ENCODE results near the gene REEP2. TPM values are rescaled to one million over a fixed set of nuclear protein-coding genes. Genes with fewer than 3 reads are reported as not detected.
"Not testable (repeated sequence)": the region's sequence is repeated elsewhere in the genome, so short reads cannot be mapped to it uniquely, and the experiment has no call there.

REEP2 gene
- total RNA-seq, 2 donors from 2014 or later = 1.8 to 11.2 TPM

- ATAC-seq = no peak
Observed at GRCh38 chr5:138471052-138471361, 32.1 kb downstream of the REEP2 start.

GRCh38 chr5:138472353-138472752 lies 33.5 kb downstream of the REEP2 start:
- 34 to 35% methylated on average over 6 of the region's 6 CpGs for WGBS, 2 donors
- ATAC-seq = no peak
- Histone ChIP-seq H3K9me3 (no peaks in the 10 kb centered on the region), H3K27ac (no peak overlapping the region), H3K4me1 (no peaks in the 10 kb centered on the region), H3K27me3 (no peaks in the 10 kb centered on the region), H3K36me3 (replicated peaks in 1 of 2; ENCODE audit: insufficient read depth in 1 of 2, low read depth in 2 of 2) (no peaks in the 10 kb centered on the region), H3K4me3 (no peak overlapping the region)
- peak in 2 of 4 donors; percentile 34 to 53 for DNase-seq
- intact Hi-C loops (cut with DNase I) = no loop called here
- no peak for TF ChIP-seq CTCF (IDR thresholded peaks at IDR 0.05)
- no peak for TF ChIP-seq POLR2A (IDR thresholded peaks at IDR 0.05)

More at GRCh38 chr5:138471052-138471361, 32.1 kb downstream of the REEP2 start:
- TF ChIP-seq POLR2A (IDR thresholded peaks at IDR 0.05) (no peak), CTCF (IDR thresholded peaks at IDR 0.05) (no peak)
- Histone ChIP-seq H3K36me3 (replicated peaks in 1 of 2; ENCODE audit: insufficient read depth in 1 of 2, low read depth in 2 of 2) (no peaks in the 10 kb centered on the region), H3K4me3 (no peak overlapping the region), H3K27ac (no peak overlapping the region), H3K27me3 (no peaks in the 10 kb centered on the region), H3K4me1 (peaks cover 13% of the 10 kb centered on the region), H3K9me3 (no peaks in the 10 kb centered on the region)
- 72 to 81% methylated on average over 2 of the region's 2 CpGs for WGBS, 2 donors
- peak in 1 of 4 donors; percentile 53 for DNase-seq
- intact Hi-C loops (cut with DNase I) = no loop called here

DNA sequence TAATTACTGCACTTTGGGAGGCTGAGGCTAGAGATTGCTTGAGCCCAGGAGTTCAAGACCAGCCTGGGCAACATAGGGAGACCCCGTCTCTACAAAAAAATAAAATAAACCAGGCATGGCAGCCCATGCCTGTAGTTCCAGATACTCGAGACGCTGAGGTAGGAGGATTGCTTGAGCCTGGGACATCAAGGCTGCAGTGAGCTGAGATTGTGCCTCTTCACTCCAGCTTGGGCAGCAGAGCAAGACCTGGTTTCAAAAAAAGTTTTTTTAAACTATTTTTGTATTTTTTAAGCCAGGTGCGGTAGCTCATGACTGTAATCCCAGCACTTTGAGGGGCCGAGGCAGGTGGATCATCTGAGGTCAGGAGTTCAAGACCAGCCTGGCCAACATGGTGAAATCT lies 34.3 kb downstream of the REEP2 start:
- H3K9me3 ChIP-seq; intact Hi-C loops (cut with DNase I); H3K27ac ChIP-seq; H3K4me1 ChIP-seq; H3K4me3 ChIP-seq; H3K36me3 ChIP-seq (replicated peaks in 1 of 2; ENCODE audit: insufficient read depth in 1 of 2, low read depth in 2 of 2); ATAC-seq; H3K27me3 ChIP-seq; DNase-seq: not testable (repeated sequence)
- WGBS, 2 donors = 85 to 94% methylated on average over 5 of the region's 5 CpGs

DNA sequence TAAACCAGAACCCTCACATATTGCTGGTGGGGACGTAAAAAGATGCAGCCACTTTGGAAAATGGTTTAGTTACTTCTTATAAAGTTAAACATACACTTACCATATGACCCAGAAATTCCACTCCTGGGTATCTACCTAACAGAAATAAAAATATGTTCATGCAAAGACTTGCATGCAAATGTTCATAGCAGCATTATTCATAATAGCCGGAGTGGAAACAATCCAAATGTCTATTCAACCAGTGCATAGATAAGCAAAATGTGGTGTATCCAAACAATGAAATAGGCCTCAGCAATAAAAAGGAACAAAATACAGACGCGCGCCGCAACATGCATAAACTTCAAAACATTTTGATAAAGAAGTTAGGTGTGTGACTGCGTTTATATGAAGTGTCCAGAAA lies 38.1 kb downstream of the REEP2 start:
- DNase-seq (no peak), ATAC-seq (no peak)
- Histone ChIP-seq H3K27me3 (no peaks in the 10 kb centered on the region), H3K4me1 (no peaks in the 10 kb centered on the region), H3K9me3 (no peaks in the 10 kb centered on the region), H3K4me3 (no peak overlapping the region), H3K27ac (no peak overlapping the region), H3K36me3 (replicated peaks in 1 of 2; ENCODE audit: insufficient read depth in 1 of 2, low read depth in 2 of 2) (no peaks in the 10 kb centered on the region)
- TF ChIP-seq POLR2A (IDR thresholded peaks at IDR 0.05) = no peak
- TF ChIP-seq CTCF (IDR thresholded peaks at IDR 0.05) = no peak
- 88% methylated on average over 7 of the region's 7 CpGs for WGBS, 2 donors
- intact Hi-C loops (cut with DNase I) = no loop called here

GRCh38 chr5:138482638-138483037 lies 43.8 kb downstream of the REEP2 start:
- DNase-seq (no peak), ATAC-seq (no peak)
- WGBS, 2 donors = 60 to 61% methylated on average over 4 of the region's 4 CpGs
- TF ChIP-seq CTCF (IDR thresholded peaks at IDR 0.05) (no peak), POLR2A (IDR thresholded peaks at IDR 0.05) (no peak)
- no peaks in the 10 kb centered on the region for H3K27me3 ChIP-seq
- H3K4me3 ChIP-seq = no peak overlapping the region
- intact Hi-C loops (cut with DNase I) = no loop called here
- no peaks in the 10 kb centered on the region for H3K9me3 ChIP-seq
- no peak overlapping the region for H3K27ac ChIP-seq
- no peaks in the 10 kb centered on the region for H3K36me3 ChIP-seq (replicated peaks in 1 of 2; ENCODE audit: insufficient read depth in 1 of 2, low read depth in 2 of 2)
- H3K4me1 ChIP-seq = no peaks in the 10 kb centered on the region
